Neural progenitor cell (in vitro differentiated cells): ENCODE measurements around the gene CBX8. TPM values are rescaled to one million over a fixed set of nuclear protein-coding genes. Genes with fewer than 3 reads are reported as not detected.

Experiments
- DNase-seq: peaks from one replicate; pipeline ENCODE4 v3.0.0-alpha.2; 2016; ENCODE audit warnings: low spot score
- H2AFZ ChIP-seq: fragments of 200-600 bp; sonication (generic); replicated peaks from 2 replicates; pipeline ENCODE4 v1.6.1; 2016; ENCODE audit warnings: antibody characterized with exemption
- H3F3A ChIP-seq: fragments of 200-600 bp; sonication (generic); 2 replicates; pipeline ENCODE4 v1.6.1; 2016; ENCODE audit warnings: antibody characterized with exemption, low read depth
- H3K27ac ChIP-seq: fragments of 200-600 bp; sonication (generic); 2 replicates; pipeline ENCODE4 v1.5.1; 2016; ENCODE audit warnings: mild to moderate bottlenecking
- H3K27me3 ChIP-seq: fragments of 200-600 bp; sonication (generic); 2 replicates; pipeline ENCODE4 v1.6.1; 2016; ENCODE audit warnings: mild to moderate bottlenecking, moderate library complexity
- H3K36me3 ChIP-seq: fragments of 200-600 bp; sonication (generic); 2 replicates; pipeline ENCODE4 v1.5.1; 2016
- H3K4me1 ChIP-seq: fragments of 200-600 bp; sonication (generic); 2 replicates; pipeline ENCODE4 v1.6.1; 2016; ENCODE audit warnings: mixed run types
- H3K4me2 ChIP-seq: fragments of 200-600 bp; sonication (generic); 2 replicates; pipeline ENCODE4 v1.6.1; 2016
- H3K4me3 ChIP-seq: fragments of 200-600 bp; sonication (generic); 2 replicates; pipeline ENCODE4 v1.5.1; 2016
- H3K79me2 ChIP-seq: fragments of 200-600 bp; sonication (generic); 2 replicates; pipeline ENCODE4 v1.6.1; 2016; ENCODE audit warnings: low read depth
- H3K9ac ChIP-seq: fragments of 200-600 bp; sonication (generic); 2 replicates; pipeline ENCODE4 v1.6.1; 2016
- H3K9me3 ChIP-seq: fragments of 200-600 bp; sonication (generic); 2 replicates; pipeline ENCODE4 v1.5.1; 2016; ENCODE audit warnings: low read depth
- H4K20me1 ChIP-seq: fragments of 200-600 bp; sonication (generic); 2 replicates; pipeline ENCODE4 v1.6.1; 2016; ENCODE audit warnings: low read depth
- H3K27ac Mint-ChIP-seq: 3 replicates; pipeline ENCODE4 v1.8.0; 2021; ENCODE audit warnings: mixed read lengths
- H3K27me3 Mint-ChIP-seq: 2 replicates; pipeline ENCODE4 v1.8.0; 2022; ENCODE audit warnings: low read depth, mild to moderate bottlenecking, inconsistent platforms, moderate library complexity, mixed read lengths; ENCODE audit not compliant: insufficient read depth
- H3K36me3 Mint-ChIP-seq: 3 replicates; pipeline ENCODE4 v1.8.0; 2021; ENCODE audit warnings: mixed read lengths
- H3K4me1 Mint-ChIP-seq: 3 replicates; pipeline ENCODE4 v1.8.0; 2021; ENCODE audit warnings: mixed read lengths
- H3K4me3 Mint-ChIP-seq: 3 replicates; pipeline ENCODE4 v1.8.0; 2021; ENCODE audit warnings: mild to moderate bottlenecking, moderate library complexity, mixed read lengths
- H3K9me3 Mint-ChIP-seq: 3 replicates; pipeline ENCODE4 v1.8.0; 2020; ENCODE audit warnings: mixed read lengths
- CTCF ChIP-seq: fragments of 200-600 bp; sonication (generic); IDR thresholded peaks from 2 replicates; pipeline ENCODE4 v1.5.1; 2017; ENCODE audit warnings: antibody characterized with exemption, mild to moderate bottlenecking
- EZH2 ChIP-seq: fragments of 200-600 bp; sonication (generic); IDR thresholded peaks from 2 replicates; pipeline ENCODE4 v1.6.1; 2017; ENCODE audit warnings: antibody characterized with exemption, mild to moderate bottlenecking, moderate library complexity
- EZH2phosphoT487 ChIP-seq: fragments of 200-600 bp; sonication (generic); IDR thresholded peaks from 2 replicates; pipeline ENCODE4 v1.6.1; 2017; ENCODE audit warnings: antibody characterized with exemption
- total RNA-seq: library from RNA; depleted of rRNA; stranded (reverse); fragments of >200 nt; gene quantifications from 2 replicates; pipeline ENCODE4 v1.2.3, GENCODE V29; 2015; ENCODE audit warnings: low replicate concordance

The CBX8 gene
- total RNA-seq, 1 donor from 2014 or later = 2.8 TPM

- H3K27me3 ChIP-seq = peaks cover 100% of the 10 kb centered on the region
- H3K36me3 ChIP-seq = no peaks in the 10 kb centered on the region
- peaks cover 3% of the 10 kb centered on the region for H3K36me3 Mint-ChIP-seq
- no peaks in the 10 kb centered on the region for H3K79me2 ChIP-seq
- H3K4me3 Mint-ChIP-seq = no peak overlapping the region
- no peak overlapping the region for H2AFZ ChIP-seq
- peaks cover 8% of the 10 kb centered on the region for H3K9me3 Mint-ChIP-seq
- H3K4me3 ChIP-seq = no peak overlapping the region
- H4K20me1 ChIP-seq = peaks cover 3% of the 10 kb centered on the region
- H3K4me1 Mint-ChIP-seq = peaks cover 23% of the 10 kb centered on the region
- no peak for TF ChIP-seq CTCF
- no peak for TF ChIP-seq EZH2phosphoT487
- no peak for TF ChIP-seq EZH2
- no peak overlapping the region for H3K9ac ChIP-seq
- H3K4me1 ChIP-seq = no peaks in the 10 kb centered on the region
- H3K27me3 Mint-ChIP-seq = peaks cover 20% of the 10 kb centered on the region
- H3K9me3 ChIP-seq = no peaks in the 10 kb centered on the region
- DNase-seq = no peak
- no peak overlapping the region for H3K27ac Mint-ChIP-seq
- H3K4me2 ChIP-seq = no peak overlapping the region
- no peak overlapping the region for H3K27ac ChIP-seq
- no peaks in the 10 kb centered on the region for H3F3A ChIP-seq
Measured at GRCh38 chr17:79824234-79824633, 27.4 kb upstream of the CBX8 start.

GRCh38 chr17:79822583-79823124 is 25.8 kb upstream of the CBX8 start:
- no peak overlapping the region for H3K4me2 ChIP-seq
- no peak overlapping the region for H3K9ac ChIP-seq
- Mint-ChIP-seq H3K27ac (no peak overlapping the region), H3K36me3 (peaks cover 4% of the 10 kb centered on the region), H3K4me3 (peak overlapping the region; percentile 54), H3K9me3 (peaks cover 8% of the 10 kb centered on the region), H3K27me3 (peaks cover 28% of the 10 kb centered on the region), H3K4me1 (peaks cover 10% of the 10 kb centered on the region)
- no peak overlapping the region for H3K4me3 ChIP-seq
- H3K9me3 ChIP-seq = no peaks in the 10 kb centered on the region
- H3K27me3 ChIP-seq = peaks cover 100% of the 10 kb centered on the region
- no peaks in the 10 kb centered on the region for H3K36me3 ChIP-seq
- no peaks in the 10 kb centered on the region for H3K79me2 ChIP-seq
- TF ChIP-seq EZH2 = no peak
- no peak for TF ChIP-seq CTCF
- TF ChIP-seq EZH2phosphoT487 = no peak
- no peak overlapping the region for H2AFZ ChIP-seq
- no peak overlapping the region for H3K27ac ChIP-seq
- no peak for DNase-seq
- no peaks in the 10 kb centered on the region for H4K20me1 ChIP-seq
- H3F3A ChIP-seq = no peaks in the 10 kb centered on the region
- no peaks in the 10 kb centered on the region for H3K4me1 ChIP-seq

GRCh38 chr17:79821331-79822095 is 24.6 kb upstream of the CBX8 start:
- H3F3A ChIP-seq = no peaks in the 10 kb centered on the region
- H4K20me1 ChIP-seq = no peaks in the 10 kb centered on the region
- H3K9ac ChIP-seq = no peak overlapping the region
- H3K36me3 ChIP-seq = no peaks in the 10 kb centered on the region
- no peak overlapping the region for H3K4me3 ChIP-seq
- H3K79me2 ChIP-seq = no peaks in the 10 kb centered on the region
- H3K27ac ChIP-seq = no peak overlapping the region
- no peak overlapping the region for H3K4me3 Mint-ChIP-seq
- no peak for DNase-seq
- TF ChIP-seq CTCF = no peak
- TF ChIP-seq EZH2 = no peak
- TF ChIP-seq EZH2phosphoT487 = no peak
- no peak overlapping the region for H3K27ac Mint-ChIP-seq
- H3K4me1 Mint-ChIP-seq = no peaks in the 10 kb centered on the region
- H3K4me1 ChIP-seq = no peaks in the 10 kb centered on the region
- H2AFZ ChIP-seq = no peak overlapping the region
- H3K27me3 Mint-ChIP-seq = peaks cover 34% of the 10 kb centered on the region
- no peak overlapping the region for H3K4me2 ChIP-seq
- H3K9me3 ChIP-seq = no peaks in the 10 kb centered on the region
- H3K9me3 Mint-ChIP-seq = peaks cover 8% of the 10 kb centered on the region
- peaks cover 6% of the 10 kb centered on the region for H3K36me3 Mint-ChIP-seq
- peaks cover 100% of the 10 kb centered on the region for H3K27me3 ChIP-seq
